A673 (cell line): ENCODE data around the gene DCTN3. TPM values are rescaled to one million over a fixed set of nuclear protein-coding genes. Genes with fewer than 3 reads are reported as not detected.

ENCODE experiments used
- BruUV-seq: library from RNA; stranded (reverse); fragments of 400-500 nt; replicated peaks from 2 replicates; lab custom pipeline; 2021; lab: Mats Ljungman, UMichigan
- CTCF ChIA-PET: fragments of 300-600 bp; sonication (Branson Sonifier 250); formaldehyde crosslinking; loops from one replicate; lab custom pipeline; 2022; ENCODE audit warnings: antibody characterized with exemption; lab: Charles Lee
- POLR2A ChIA-PET: fragments of 300-600 bp; sonication (Branson Sonifier 250); formaldehyde crosslinking; loops from one replicate; lab custom pipeline; 2022; ENCODE audit warnings: antibody characterized with exemption; ENCODE audit not compliant: low non-redundant PET; lab: Charles Lee
- DNase-seq: peaks from one replicate; pipeline ENCODE4 v3.0.0-alpha.2; 2015; ENCODE audit warnings: low spot score
- H3K27ac ChIP-seq: fragments of 200-600 bp; sonication (generic); 2 replicates; pipeline ENCODE4 v1.5.1; 2016; ENCODE audit warnings: mixed run types, low read depth, mild to moderate bottlenecking, mixed read lengths, antibody characterized with exemption, low read length; ENCODE audit not compliant: poor library complexity, severe bottlenecking
- H3K27me3 ChIP-seq: fragments of 200-600 bp; sonication (generic); replicated peaks from 2 replicates; pipeline ENCODE4 v1.6.1; 2017; ENCODE audit warnings: mixed run types, low read depth, mild to moderate bottlenecking, mixed read lengths, antibody characterized with exemption, low read length; ENCODE audit not compliant: insufficient read depth, poor library complexity
- H3K36me3 ChIP-seq: fragments of 200-600 bp; sonication (generic); 2 replicates; pipeline ENCODE4 v1.6.1; 2016; ENCODE audit warnings: mixed run types, mild to moderate bottlenecking, mixed read lengths, antibody characterized with exemption, low read length; ENCODE audit not compliant: insufficient read depth, poor library complexity, severe bottlenecking
- H3K4me1 ChIP-seq: fragments of 200-600 bp; sonication (generic); 2 replicates; pipeline ENCODE4 v1.6.1; 2017; ENCODE audit warnings: mixed run types, mild to moderate bottlenecking, mixed read lengths, antibody characterized with exemption, low read length; ENCODE audit not compliant: insufficient read depth, poor library complexity, severe bottlenecking
- H3K4me3 ChIP-seq: fragments of 200-600 bp; sonication (generic); 2 replicates; pipeline ENCODE4 v1.5.1; 2016; ENCODE audit warnings: low read depth, mixed run types, mild to moderate bottlenecking, mixed read lengths, low read length; ENCODE audit not compliant: poor library complexity, severe bottlenecking
- H3K9me3 ChIP-seq: fragments of 200-600 bp; sonication (generic); 2 replicates; pipeline ENCODE4 v1.6.1; 2016; ENCODE audit warnings: mixed run types, low read depth, mild to moderate bottlenecking, mixed read lengths, antibody characterized with exemption, low read length; ENCODE audit not compliant: poor library complexity, severe bottlenecking
- EZH2 ChIP-seq: fragments of 200-600 bp; sonication (generic); IDR thresholded peaks from 2 replicates; pipeline ENCODE4 v1.6.1; 2017; ENCODE audit warnings: borderline replicate concordance, low read depth, mild to moderate bottlenecking, mixed read lengths, antibody characterized with exemption, low read length; ENCODE audit not compliant: poor library complexity, severe bottlenecking
- intact Hi-C: fragments of 100-400 bp; cut with micrococcal nuclease; formaldehyde crosslinking; loops from one replicate; pipeline ENCODE4 v1.10.0; 2022; ENCODE audit not compliant: unreplicated experiment
- total RNA-seq: library from RNA; stranded (reverse); gene quantifications from 2 replicates; pipeline ENCODE4 v1.2.3, GENCODE V29; 2021
- TF ChIP-seq, protein P1 (sequence below): fragments of 300-800, 200-600 bp; sonication (generic); conservative IDR thresholded peaks from 2 replicates; pipeline ENCODE4 v1.5.1; 2017; ENCODE audit warnings: low read depth, mild to moderate bottlenecking, antibody characterized with exemption, low read length, moderate library complexity, mixed read lengths

DCTN3 gene
- total RNA-seq, 1 experiment from 2014 or later = 79.3 TPM

DNA sequence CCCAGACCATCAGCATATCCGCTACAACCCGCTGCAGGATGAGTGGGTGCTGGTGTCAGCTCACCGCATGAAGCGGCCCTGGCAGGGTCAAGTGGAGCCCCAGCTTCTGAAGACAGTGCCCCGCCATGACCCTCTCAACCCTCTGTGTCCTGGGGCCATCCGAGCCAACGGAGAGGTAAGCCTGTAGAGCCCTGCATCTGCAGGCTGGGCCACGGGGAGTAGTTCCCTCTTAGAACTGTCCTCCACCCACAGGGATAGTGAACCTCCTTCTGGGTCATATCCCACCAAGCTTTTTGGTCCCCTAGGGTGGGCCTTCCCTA is 26.7 kb upstream of the DCTN3 start:
- CTCF ChIA-PET = interaction anchor here (0.6 to 1.5 kb wide), 4 partner anchors 13 to 35 kb away, joined by 3 to 6 read pairs (median 4); partner anchors contain the start of genes DCTN3 and RPP25L

DNA sequence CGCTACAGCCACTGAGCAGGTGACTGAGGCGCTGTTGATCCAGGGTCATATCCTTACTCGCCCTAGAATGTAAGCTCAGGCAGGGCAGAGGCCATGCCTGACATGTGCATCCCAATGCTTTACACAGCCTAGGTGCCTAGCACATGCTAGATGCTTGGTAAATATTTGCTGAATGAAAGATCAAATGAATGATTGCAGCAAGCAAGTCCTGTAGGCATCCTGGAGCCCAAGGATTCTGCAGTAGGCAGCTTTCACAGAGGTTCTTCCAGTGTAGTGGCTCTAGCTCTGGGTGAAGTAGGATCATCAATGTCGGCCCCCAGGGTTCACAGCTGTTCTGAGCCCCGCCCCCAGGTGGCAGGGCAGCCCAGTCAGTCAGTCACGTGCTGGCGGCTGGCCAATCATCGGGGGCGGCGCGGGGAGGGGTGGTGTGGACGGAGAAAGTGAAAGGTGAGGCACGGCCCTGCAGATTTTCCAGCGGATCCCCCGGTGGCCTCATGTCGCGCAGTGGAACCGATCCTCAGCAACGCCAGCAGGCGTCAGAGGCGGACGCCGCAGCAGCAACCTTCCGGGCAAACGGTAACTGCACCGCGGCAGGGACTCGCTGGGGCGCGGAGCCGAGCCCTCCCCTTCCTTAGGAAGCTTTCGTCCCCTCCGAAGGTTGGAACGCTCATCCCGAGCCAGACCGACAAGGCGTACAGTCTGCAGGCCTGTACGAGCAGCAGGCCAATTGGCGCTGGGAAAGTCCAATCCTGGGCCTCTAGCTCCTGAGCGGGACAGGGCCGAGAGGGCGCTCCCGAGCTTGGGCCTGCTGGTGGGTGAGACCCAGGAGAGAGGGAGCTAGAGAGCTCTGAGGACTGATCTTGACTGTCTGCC is 26.2 kb upstream of the DCTN3 start, which contains the start of gene GALT:
GALT (plus strand) TSS at position 465 of the 873 bp plus-strand sequence; CDS start at position 495, 30 bp downstream.
- Histone ChIP-seq H3K27me3 (no peaks in the 10 kb centered on the region), H3K27ac (peak within 1 kb of the TSS; percentile 77), H3K4me3 (peak within 1 kb of the TSS; percentile 89), H3K4me1 (peaks cover 8% of the 10 kb centered on the region), H3K36me3 (peaks cover 17% of the 10 kb centered on the region), H3K9me3 (no peaks in the 10 kb centered on the region)
- TSS peak; percentile 59 for BruUV-seq
- POLR2A ChIA-PET = no interaction called here
- DNase-seq = peak; percentile 91
- intact Hi-C loops = no loop called here
- CTCF ChIA-PET = interaction anchor here (0.6 to 1.5 kb wide), 4 partner anchors 12 to 35 kb away, joined by 3 to 6 read pairs (median 4); partner anchors contain the start of genes DCTN3 and RPP25L
- TF ChIP-seq, protein P1, sequence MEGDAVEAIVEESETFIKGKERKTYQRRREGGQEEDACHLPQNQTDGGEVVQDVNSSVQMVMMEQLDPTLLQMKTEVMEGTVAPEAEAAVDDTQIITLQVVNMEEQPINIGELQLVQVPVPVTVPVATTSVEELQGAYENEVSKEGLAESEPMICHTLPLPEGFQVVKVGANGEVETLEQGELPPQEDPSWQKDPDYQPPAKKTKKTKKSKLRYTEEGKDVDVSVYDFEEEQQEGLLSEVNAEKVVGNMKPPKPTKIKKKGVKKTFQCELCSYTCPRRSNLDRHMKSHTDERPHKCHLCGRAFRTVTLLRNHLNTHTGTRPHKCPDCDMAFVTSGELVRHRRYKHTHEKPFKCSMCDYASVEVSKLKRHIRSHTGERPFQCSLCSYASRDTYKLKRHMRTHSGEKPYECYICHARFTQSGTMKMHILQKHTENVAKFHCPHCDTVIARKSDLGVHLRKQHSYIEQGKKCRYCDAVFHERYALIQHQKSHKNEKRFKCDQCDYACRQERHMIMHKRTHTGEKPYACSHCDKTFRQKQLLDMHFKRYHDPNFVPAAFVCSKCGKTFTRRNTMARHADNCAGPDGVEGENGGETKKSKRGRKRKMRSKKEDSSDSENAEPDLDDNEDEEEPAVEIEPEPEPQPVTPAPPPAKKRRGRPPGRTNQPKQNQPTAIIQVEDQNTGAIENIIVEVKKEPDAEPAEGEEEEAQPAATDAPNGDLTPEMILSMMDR = peak; percentile 45
- no peak for TF ChIP-seq EZH2

More for the DNA sequence above, 26.7 kb upstream of the DCTN3 start:
- intact Hi-C loops = no loop called here
- Histone ChIP-seq H3K4me1 (peaks cover 8% of the 10 kb centered on the region), H3K27me3 (no peaks in the 10 kb centered on the region), H3K27ac (peak overlapping the region; percentile 77), H3K4me3 (peak overlapping the region; percentile 89), H3K9me3 (no peaks in the 10 kb centered on the region), H3K36me3 (peaks cover 17% of the 10 kb centered on the region)
- no peak for TF ChIP-seq EZH2
- TF ChIP-seq, protein P1 = no peak; the same call in 1 of the 2 replicates
- POLR2A ChIA-PET = no interaction called here
- BruUV-seq = no TSS peak
- DNase-seq = no peak

DNA sequence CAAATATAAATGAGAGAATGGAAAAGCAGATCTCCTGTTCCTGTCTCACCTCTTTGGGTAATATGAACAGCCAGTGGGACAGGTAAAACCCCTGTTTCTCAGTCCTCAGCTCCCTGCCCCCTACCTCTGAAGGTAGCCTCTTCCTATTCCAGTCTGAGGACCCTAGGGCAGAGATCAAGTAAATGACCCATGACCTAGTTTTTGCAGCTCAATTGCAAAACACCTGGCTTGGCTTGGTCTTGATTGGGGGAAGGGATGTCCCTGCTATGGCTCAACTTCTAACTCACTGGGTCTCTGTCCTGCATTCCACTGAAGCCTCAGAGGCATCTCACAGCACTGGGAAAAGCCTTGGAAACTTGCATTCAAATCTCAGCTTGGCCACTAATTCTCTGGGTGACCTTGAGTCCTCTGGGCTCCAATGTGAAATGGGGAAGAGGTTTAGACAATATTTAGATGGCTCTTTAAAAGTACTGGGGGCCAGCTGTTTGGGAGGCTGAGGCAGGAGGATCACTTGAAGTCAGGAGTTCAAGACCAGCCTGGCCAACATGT is 24.5 kb upstream of the DCTN3 start:
- no peak overlapping the region for H3K4me3 ChIP-seq
- intact Hi-C loops = no loop called here
- DNase-seq = no peak
- no peak overlapping the region for H3K27ac ChIP-seq
- TF ChIP-seq EZH2 = no peak
- TF ChIP-seq, protein P1 = no peak
- no TSS peak for BruUV-seq
- no peaks in the 10 kb centered on the region for H3K9me3 ChIP-seq
- H3K27me3 ChIP-seq = no peaks in the 10 kb centered on the region
- peaks cover 8% of the 10 kb centered on the region for H3K4me1 ChIP-seq
- CTCF ChIA-PET = interaction anchor here (1.0 kb wide), 1 partner anchor 15 kb away, joined by 3 read pairs; no protein-coding TSS in a partner anchor
- POLR2A ChIA-PET = no interaction called here
- peaks cover 17% of the 10 kb centered on the region for H3K36me3 ChIP-seq
